ENCODE results near the gene GRID2.

Gene GRID2

GRCh38 chr4:93018806-93019205 is 715.0 kb downstream of the GRID2 start:
- no peaks in the 10 kb centered on the region for H3K36me3 ChIP-seq
- no peak for TF ChIP-seq CTCF (IDR thresholded peaks at IDR 0.05; ENCODE audit: low read depth, low read length)

GRCh38 chr4:93029769-93030168 is 726.0 kb downstream of the GRID2 start:
- DNase-seq: no peak
- no peak for TF ChIP-seq CTCF (IDR thresholded peaks at IDR 0.05; ENCODE audit: low read depth, low read length)
- H3K4me3 ChIP-seq (ENCODE audit: low read depth, low read length): no peak overlapping the region
- H3K9me3 ChIP-seq: no peaks in the 10 kb centered on the region; the same call in 1 of the 2 replicates
- no peaks in the 10 kb centered on the region for H3K4me1 ChIP-seq
- H3K27me3 ChIP-seq: no peaks in the 10 kb centered on the region
- H3K36me3 ChIP-seq: no peaks in the 10 kb centered on the region

More at GRCh38 chr4:93018806-93019205, 715.0 kb downstream of the GRID2 start:
- no peaks in the 10 kb centered on the region for H3K4me1 ChIP-seq
- H3K27me3 ChIP-seq: no peaks in the 10 kb centered on the region
- H3K9me3 ChIP-seq: no peaks in the 10 kb centered on the region
- DNase-seq: no peak
- no peak overlapping the region for H3K4me3 ChIP-seq (ENCODE audit: low read depth, low read length)

- no peak for TF ChIP-seq CTCF (IDR thresholded peaks at IDR 0.05; ENCODE audit: low read depth, low read length)
- no peaks in the 10 kb centered on the region for H3K36me3 ChIP-seq
- H3K4me1 ChIP-seq: no peaks in the 10 kb centered on the region
- no peak overlapping the region for H3K4me3 ChIP-seq (ENCODE audit: low read depth, low read length)
- DNase-seq: no peak
- H3K9me3 ChIP-seq: no peaks in the 10 kb centered on the region; the same call in 1 of the 2 replicates
- H3K27me3 ChIP-seq: no peaks in the 10 kb centered on the region
Measured at GRCh38 chr4:93030670-93031069, 726.9 kb downstream of the GRID2 start.

- no peaks in the 10 kb centered on the region for H3K27me3 ChIP-seq
- H3K9me3 ChIP-seq: no peaks in the 10 kb centered on the region; the same call in 1 of the 2 replicates
- H3K36me3 ChIP-seq: no peaks in the 10 kb centered on the region
- H3K4me1 ChIP-seq: no peaks in the 10 kb centered on the region
- DNase-seq: no peak
- H3K4me3 ChIP-seq (ENCODE audit: low read depth, low read length): no peak overlapping the region
- no peak for TF ChIP-seq CTCF (IDR thresholded peaks at IDR 0.05; ENCODE audit: low read depth, low read length)
Measured at GRCh38 chr4:93031431-93032098, 727.8 kb downstream of the GRID2 start.

GRCh38 chr4:93042746-93043145 is 739.0 kb downstream of the GRID2 start:
- TF ChIP-seq CTCF (IDR thresholded peaks at IDR 0.05; ENCODE audit: low read depth, low read length): no peak
- no peaks in the 10 kb centered on the region for H3K9me3 ChIP-seq
- no peak for DNase-seq
- H3K27me3 ChIP-seq: no peaks in the 10 kb centered on the region
- H3K4me1 ChIP-seq: no peaks in the 10 kb centered on the region
- H3K4me3 ChIP-seq (ENCODE audit: low read depth, low read length): no peak overlapping the region
- H3K36me3 ChIP-seq: no peaks in the 10 kb centered on the region

GRCh38 chr4:93053140-93053539 is 749.4 kb downstream of the GRID2 start:
- H3K36me3 ChIP-seq: no peaks in the 10 kb centered on the region
- H3K4me1 ChIP-seq: no peaks in the 10 kb centered on the region
- DNase-seq: no peak
- H3K4me3 ChIP-seq (ENCODE audit: low read depth, low read length): no peak overlapping the region
- H3K9me3 ChIP-seq: no peaks in the 10 kb centered on the region
- no peaks in the 10 kb centered on the region for H3K27me3 ChIP-seq
- no peak for TF ChIP-seq CTCF (IDR thresholded peaks at IDR 0.05; ENCODE audit: low read depth, low read length)
